ENCODE data around the gene TMEM91. TPM values are rescaled to one million over a fixed set of nuclear protein-coding genes. Genes with fewer than 3 reads are reported as not detected.

TMEM91 gene
- total and polyA plus RNA-seq, 9 of the 15 experiments (the other 6 are each of a cell fraction or from before 2014, with no cell fraction given), result 1.2 to 5.2 (median 2.7) TPM

GRCh38 chr19:41364524-41365391 is 11.6 kb upstream of the TMEM91 start (continued):
- no peak for TF ChIP-seq ZNF318 (IDR thresholded peaks at IDR 0.05; ENCODE audit: borderline replicate concordance in 1 of 2, low read depth in 1 of 2)
- peak; percentile 93 for TF ChIP-seq BCOR (IDR thresholded peaks at IDR 0.05)
- TF ChIP-seq OTX1 (CRISPR knock-in tag; IDR thresholded peaks at IDR 0.05), result no peak
- no peak for TF ChIP-seq SRSF1 (IDR thresholded peaks at IDR 0.05; ENCODE audit: low read depth, low read length)
- TF ChIP-seq SLC30A9 (CRISPR knock-in tag; IDR thresholded peaks at IDR 0.05), result no peak
- TF ChIP-seq PHF20 (IDR thresholded peaks at IDR 0.05; ENCODE audit: partially characterized antibody), result no peak
- TF ChIP-seq THAP7 (CRISPR knock-in tag; IDR thresholded peaks at IDR 0.05), result no peak
- TF ChIP-seq SREBF1 (IDR thresholded peaks at IDR 0.05; ENCODE audit: borderline replicate concordance, low read depth, low read length), result no peak
- TF ChIP-seq USF1 (CRISPR knock-in tag; IDR thresholded peaks at IDR 0.05), result no peak
- TF ChIP-seq GTF2E2 (tag; IDR thresholded peaks at IDR 0.05), result peak; percentile 66; the same call in 1 of the 2 replicates
- no peak for TF ChIP-seq ZNF511 (CRISPR knock-in tag; IDR thresholded peaks at IDR 0.05)
- TF ChIP-seq NR2C2 (CRISPR knock-in tag; IDR thresholded peaks at IDR 0.05), result no peak
- TF ChIP-seq NR2C2 (tag; IDR thresholded peaks at IDR 0.05), result no peak
- TF ChIP-seq ELK1 (CRISPR knock-in tag; IDR thresholded peaks at IDR 0.05), result no peak
- no peak for TF ChIP-seq ZNF77 (CRISPR knock-in tag; IDR thresholded peaks at IDR 0.05)

Measured in K562 (cell line).